ENCODE measurements around the gene SARS2.

The SARS2 gene

GRCh38 chr19:38939957-38940356 is 9.4 kb upstream of the SARS2 start:
- no peak for TF ChIP-seq REST (IDR thresholded peaks at IDR 0.05; ENCODE audit: insufficient read depth in 1 of 2, low read depth in 2 of 2, low read length in 2 of 2)
- TF ChIP-seq POLR2AphosphoS5 (IDR thresholded peaks at IDR 0.05; ENCODE audit: low read depth, low read length) = no peak
- TF ChIP-seq TAF1 (IDR thresholded peaks at IDR 0.05; ENCODE audit: borderline replicate concordance, insufficient read depth, low read length) = no peak
- no peak for TF ChIP-seq FOXP2 (optimal IDR thresholded peaks at IDR 0.05; ENCODE audit: borderline replicate concordance, extremely low read depth, extremely low read length, insufficient read depth)
- TF ChIP-seq SIN3A (IDR thresholded peaks at IDR 0.05; ENCODE audit: borderline replicate concordance, insufficient read depth, low read length) = no peak

- TF ChIP-seq REST (IDR thresholded peaks at IDR 0.05; ENCODE audit: insufficient read depth in 1 of 2, low read depth in 2 of 2, low read length in 2 of 2) (no peak), POLR2AphosphoS5 (IDR thresholded peaks at IDR 0.05; ENCODE audit: low read depth, low read length) (no peak), TAF1 (IDR thresholded peaks at IDR 0.05; ENCODE audit: borderline replicate concordance, insufficient read depth, low read length) (no peak), SIN3A (IDR thresholded peaks at IDR 0.05; ENCODE audit: borderline replicate concordance, insufficient read depth, low read length) (no peak), FOXP2 (optimal IDR thresholded peaks at IDR 0.05; ENCODE audit: borderline replicate concordance, extremely low read depth, extremely low read length, insufficient read depth) (no peak)
Observed at GRCh38 chr19:38933544-38933943, 3.0 kb upstream of the SARS2 start.

- no peak for TF ChIP-seq REST (IDR thresholded peaks at IDR 0.05; ENCODE audit: insufficient read depth in 1 of 2, low read depth in 2 of 2, low read length in 2 of 2)
- no peak for TF ChIP-seq SIN3A (IDR thresholded peaks at IDR 0.05; ENCODE audit: borderline replicate concordance, insufficient read depth, low read length)
- TF ChIP-seq TAF1 (IDR thresholded peaks at IDR 0.05; ENCODE audit: borderline replicate concordance, insufficient read depth, low read length) = no peak
- no peak for TF ChIP-seq FOXP2 (optimal IDR thresholded peaks at IDR 0.05; ENCODE audit: borderline replicate concordance, extremely low read depth, extremely low read length, insufficient read depth)
- no peak; the same call in 1 of the 2 replicates for TF ChIP-seq POLR2AphosphoS5 (IDR thresholded peaks at IDR 0.05; ENCODE audit: low read depth, low read length)
Observed at GRCh38 chr19:38932425-38933179, 2.0 kb upstream of the SARS2 start.

GRCh38 chr19:38931521-38931793 is 894 bp upstream of the SARS2 start:
- TF ChIP-seq FOXP2 (optimal IDR thresholded peaks at IDR 0.05; ENCODE audit: borderline replicate concordance, extremely low read depth, extremely low read length, insufficient read depth) = no peak
- no peak for TF ChIP-seq POLR2AphosphoS5 (IDR thresholded peaks at IDR 0.05; ENCODE audit: low read depth, low read length)
- TF ChIP-seq SIN3A (IDR thresholded peaks at IDR 0.05; ENCODE audit: borderline replicate concordance, insufficient read depth, low read length) = no peak
- TF ChIP-seq REST (IDR thresholded peaks at IDR 0.05; ENCODE audit: insufficient read depth in 1 of 2, low read depth in 2 of 2, low read length in 2 of 2) = no peak
- TF ChIP-seq TAF1 (IDR thresholded peaks at IDR 0.05; ENCODE audit: borderline replicate concordance, insufficient read depth, low read length) = no peak

Data from PFSK-1 (cell line).